HepG2 (cell line): ENCODE data around the gene OSBPL9. TPM values are rescaled to one million over a fixed set of nuclear protein-coding genes. Genes with fewer than 3 reads are reported as not detected.

Experiments used
- ATAC-seq: fragments of 200-7000 bp; cut with Tn5 transposase; 3 replicates; pipeline ENCODE4 v1.9.1; 2020; ENCODE audit warnings: mild to moderate bottlenecking, moderate library complexity
- BruUV-seq: library from RNA; stranded (reverse); fragments of 400-500 nt; replicated peaks from 2 replicates; lab custom pipeline; 2021; lab: Mats Ljungman, UMichigan
- CTCF ChIA-PET: fragments of 300-600 bp; formaldehyde crosslinking; extraction: SDS; loops from one replicate; lab custom pipeline; 2021; ENCODE audit warnings: low total read pairs, inconsistent platforms, low intra/inter-chr PET ratio; lab: Yijun Ruan, JAX
- POLR2A ChIA-PET: fragments of 350-600 bp; sonication (Branson Sonifier 250); formaldehyde crosslinking; loops from one replicate; lab custom pipeline; 2020; ENCODE audit warnings: antibody characterized with exemption, inconsistent platforms; lab: Yijun Ruan, JAX
- DNase-seq: peaks from one replicate; pipeline ENCODE4 v3.0.0-alpha.2; 2015; ENCODE audit warnings: low spot score
- FAIRE-seq: peaks from 3 replicates; lab custom pipeline; 2011; peaks lifted over from hg19 to GRCh38; lab: Jason Lieb, UNC
- H2AFZ ChIP-seq: one replicate; pipeline ENCODE4 v1.6.1; 2011; ENCODE audit warnings: low read length, inconsistent platforms
- H3K27ac ChIP-seq: fragments of 300-600 bp; 3 replicates; pipeline ENCODE4 v1.8.0; 2011; ENCODE audit warnings: mixed run types, mild to moderate bottlenecking, mixed read lengths, low read length, inconsistent platforms; ENCODE audit not compliant: insufficient read depth; ENCODE audit errors: extremely low read length
- H3K27me3 ChIP-seq, 2 experiments: fragments of 200-600 bp in 1 of 2; 2 replicates in 1 of 2; 3 replicates in 1 of 2; pipeline versions ENCODE4 v1.6.0 to v1.8.0; 2011; ENCODE audit warnings: low read length in 2 of 2, mild to moderate bottlenecking in 2 of 2, moderate library complexity in 2 of 2, inconsistent platforms in 1 of 2; ENCODE audit not compliant: insufficient read depth in 2 of 2, control insufficient read depth in 1 of 2
- H3K36me3 ChIP-seq, 2 experiments: fragments of 200-600 bp in 1 of 2; replicated peaks in 1 of 2; 2 replicates in 1 of 2; 3 replicates in 1 of 2; pipeline versions ENCODE4 v1.5.1 to v1.8.0; 2011; ENCODE audit warnings: low read length in 2 of 2, inconsistent platforms in 1 of 2; ENCODE audit not compliant: insufficient read depth in 2 of 2, control insufficient read depth in 1 of 2
- H3K4me1 ChIP-seq: 2 replicates; pipeline ENCODE4 v1.5.1; 2012; ENCODE audit warnings: low read length, inconsistent platforms; ENCODE audit not compliant: insufficient read depth
- H3K4me2 ChIP-seq: 2 replicates; pipeline ENCODE4 v1.6.0; 2011; ENCODE audit warnings: low read depth, low read length, inconsistent platforms
- H3K4me3 ChIP-seq, 3 experiments: fragments of 200-600 bp in 1 of 3; sonication (generic), shearing (Covaris generic) in 1 of 3; replicated peaks in 1 of 3; 2 replicates each; pipeline ENCODE4 v1.5.1; 2011 to 2016; ENCODE audit warnings: low read length in 3 of 3, inconsistent platforms in 2 of 3, low read depth in 2 of 3, mild to moderate bottlenecking in 2 of 3, control low read depth in 1 of 3, mixed read lengths in 1 of 3; ENCODE audit not compliant: insufficient read depth in 1 of 3
- H3K79me2 ChIP-seq: one replicate; pipeline ENCODE4 v1.6.1; 2011; ENCODE audit warnings: low read length, inconsistent platforms; ENCODE audit not compliant: insufficient read depth
- H3K9ac ChIP-seq: 2 replicates; pipeline ENCODE4 v1.6.0; 2011; ENCODE audit warnings: mild to moderate bottlenecking, low read depth, low read length, inconsistent platforms; ENCODE audit not compliant: insufficient read depth
- H3K9me3 ChIP-seq: 2 replicates; pipeline ENCODE4 v1.5.1; 2012; ENCODE audit warnings: mild to moderate bottlenecking, low read length
- H4K20me1 ChIP-seq: 2 replicates; pipeline ENCODE4 v1.6.0; 2011; ENCODE audit warnings: inconsistent platforms, mild to moderate bottlenecking, low read length, moderate library complexity; ENCODE audit not compliant: insufficient read depth
- MYNN ChIP-seq: sonication (generic); formaldehyde crosslinking; IDR thresholded peaks from 2 replicates; pipeline ENCODE4 v1.4.0; 2020; ENCODE audit warnings: mild to moderate bottlenecking, low read depth, missing genetic modification reagents
- ZNF263 ChIP-seq: sonication (generic); formaldehyde crosslinking; IDR thresholded peaks from 2 replicates; pipeline ENCODE4 v1.4.0; 2020; ENCODE audit warnings: missing genetic modification reagents
- ZNF431 ChIP-seq: sonication (generic); formaldehyde crosslinking; IDR thresholded peaks from 2 replicates; pipeline ENCODE4 v1.9.0; 2022; ENCODE audit warnings: missing genetic modification reagents, low read depth, mild to moderate bottlenecking, borderline replicate concordance
- ZNF598 ChIP-seq: sonication (generic); formaldehyde crosslinking; IDR thresholded peaks from 2 replicates; pipeline ENCODE4 v1.5.1; 2020; ENCODE audit warnings: mild to moderate bottlenecking, missing genetic modification reagents, borderline replicate concordance
- ZNF614 ChIP-seq: IDR thresholded peaks from 2 replicates; pipeline ENCODE4 v1.6.1; 2018; ENCODE audit warnings: missing biosample characterization, missing genetic modification reagents, inconsistent platforms, borderline replicate concordance
- WGBS: methylation state at CpG from one replicate; pipeline ENCODE4 v1.1.6; 2017; ENCODE audit warnings: low lambda C conversion rate; 5-methylcytosine and 5-hydroxymethylcytosine counted together
- in situ Hi-C: cut with HindIII; loops from 2 replicates; pipeline ENCODE4 v1.10.0; 2017; ENCODE audit warnings: low pct_unique_long_range_greater_than_20kb; ENCODE audit not compliant: extremely low pct_ligation_motif_present
- intact Hi-C: fragments of 100-400 bp; cut with micrococcal nuclease; formaldehyde crosslinking; loops from one replicate; pipeline ENCODE4 v1.10.0; 2022; ENCODE audit not compliant: unreplicated experiment
- polyA plus RNA-seq, 8 experiments: library from polyadenylated mRNA; depleted of rRNA in 3 of 8; stranded (reverse) in 7 of 8; unstranded in 1 of 8; fragments of >200 nt; fragmentation: Illumina TruSeq in 4 of 8; extraction: Trizol in 4 of 8; gene quantifications; 2 replicates each; pipeline versions ENCODE4 v1.2.1 to v1.2.3, GENCODE V29; 2011 to 2016; ENCODE audit warnings: low read depth in 4 of 8, missing spikeins in 1 of 8, mixed read lengths in 1 of 8; ENCODE audit not compliant: insufficient read depth in 1 of 8
- total RNA-seq, 5 experiments: library from RNA; depleted of rRNA; stranded (reverse); fragments of >200 nt; fragmentation: Illumina TruSeq; extraction: Trizol; gene quantifications; 2 replicates each; pipeline ENCODE4 v1.2.3, GENCODE V29; 2016; ENCODE audit warnings: low read depth in 1 of 5

OSBPL9 gene
- total and polyA plus RNA-seq, 2 of the 13 experiments (the other 11 are each of a cell fraction or from before 2014, with no cell fraction given) = 83.6 to 142 TPM

GRCh38 chr1:51628715-51629590 is 12.1 kb downstream of the OSBPL9 start:
- CTCF ChIA-PET = no interaction called here
- H3K79me2 ChIP-seq = peaks cover 46% of the 10 kb centered on the region

GRCh38 chr1:51629918-51630317 is 13.0 kb downstream of the OSBPL9 start:
- no peaks in the 10 kb centered on the region for H3K36me3 ChIP-seq
- no peak for ATAC-seq
- TF ChIP-seq ZNF614 = no peak
- TF ChIP-seq ZNF598 = no peak
- TF ChIP-seq MYNN (CRISPR knock-in tag) = no peak
- no peak for TF ChIP-seq ZNF431 (CRISPR knock-in tag)
- no peaks in the 10 kb centered on the region for H3K9me3 ChIP-seq
- 91% methylated on average over 4 of the region's 4 CpGs for WGBS
- FAIRE-seq = no peak
- H3K4me1 ChIP-seq = peaks cover 6% of the 10 kb centered on the region
- H4K20me1 ChIP-seq = no peaks in the 10 kb centered on the region
- no peak overlapping the region for H3K27ac ChIP-seq
- intact Hi-C loops = loop anchor here (10.0 kb wide), 1 partner anchor 105 kb away; no protein-coding TSS in a partner anchor
- DNase-seq = no peak
- no peaks in the 10 kb centered on the region for H3K27me3 ChIP-seq
- no peak overlapping the region for H3K4me2 ChIP-seq
- CTCF ChIA-PET = no interaction called here
- no peak overlapping the region for H3K9ac ChIP-seq
- H3K79me2 ChIP-seq = peaks cover 43% of the 10 kb centered on the region
- no peak overlapping the region for H2AFZ ChIP-seq
- POLR2A ChIA-PET = no interaction called here
- in situ Hi-C loops = loop anchor here (5.0 kb wide), 1 partner anchor 137 kb away; no protein-coding TSS in a partner anchor
- BruUV-seq = no TSS peak
- no peak overlapping the region for H3K4me3 ChIP-seq

More at GRCh38 chr1:51628715-51629590, 12.1 kb downstream of the OSBPL9 start:
- POLR2A ChIA-PET = no interaction called here
- FAIRE-seq (no peak), DNase-seq (no peak), ATAC-seq (no peak)
- no peak overlapping the region for H3K27ac ChIP-seq
- H4K20me1 ChIP-seq = no peaks in the 10 kb centered on the region
- intact Hi-C loops (loop anchor here (10.0 kb wide), 1 partner anchor 106 kb away; no protein-coding TSS in a partner anchor), in situ Hi-C loops (loop anchor here (5.0 kb wide), 1 partner anchor 138 kb away; no protein-coding TSS in a partner anchor)
- TF ChIP-seq ZNF263 (CRISPR knock-in tag) = no peak
- WGBS = 97% methylated on average over 8 of the region's 8 CpGs
- no peaks in the 10 kb centered on the region for H3K9me3 ChIP-seq
- no peaks in the 10 kb centered on the region for H3K27me3 ChIP-seq
- H3K36me3 ChIP-seq = no peaks in the 10 kb centered on the region
- H2AFZ ChIP-seq = no peak overlapping the region
- no peak overlapping the region for H3K4me2 ChIP-seq
- no TSS peak for BruUV-seq
- H3K4me3 ChIP-seq = no peak overlapping the region
- H3K4me1 ChIP-seq = peaks cover 5% of the 10 kb centered on the region; the same call in 1 of the 2 replicates
- no peak overlapping the region for H3K9ac ChIP-seq
